ENCODE results near the gene ORAI2. TPM values are rescaled to one million over a fixed set of nuclear protein-coding genes. Genes with fewer than 3 reads are reported as not detected.

The ORAI2 gene
- total and polyA plus RNA-seq, 2 donors (not counting 3 experiments of a cell fraction or from before 2014, with no cell fraction given) = 84.1 to 99.1 TPM

GRCh38 chr7:102449136-102449535 is 15.8 kb downstream of the ORAI2 start:
- DNase-seq (ENCODE audit: low read depth, low spot score) = no peak
- TF ChIP-seq POLR2AphosphoS5 (IDR thresholded peaks at IDR 0.05; ENCODE audit: insufficient read depth, low read depth, low read length) = no peak
- H3K4me1 ChIP-seq (ENCODE audit: control insufficient read depth, extremely low read depth, insufficient read depth, low read length) = no peaks in the 10 kb centered on the region
- H3K4me2 ChIP-seq (ENCODE audit: insufficient read depth, low read length) = no peak overlapping the region
- FAIRE-seq = no peak
- H3K27ac ChIP-seq (ENCODE audit: insufficient read depth, low read depth, low read length) = no peak overlapping the region
- dilution Hi-C loops (cut with MboI; ENCODE audit: extremely low pct_ligation_motif_present, low sequenced_read_pairs) (no loop called here), intact Hi-C loops (cut with micrococcal nuclease) (no loop called here)
- no peaks in the 10 kb centered on the region for H3K79me2 ChIP-seq (ENCODE audit: control insufficient read depth, insufficient read depth, low read length)
- H2AFZ ChIP-seq (ENCODE audit: low read depth, low read length) = no peak overlapping the region
- no peaks in the 10 kb centered on the region for H3K9me3 ChIP-seq (replicated peaks; ENCODE audit: control insufficient read depth, insufficient read depth, low read length)
- H3K9me1 ChIP-seq (replicated peaks; ENCODE audit: control insufficient read depth, extremely low read depth, insufficient read depth, low read length) = no peaks in the 10 kb centered on the region
- CTCF ChIA-PET = interaction anchor here (1.3 to 1.8 kb wide), 2 partner anchors 36 to 45 kb away, joined by 4 to 12 read pairs; no protein-coding TSS in a partner anchor
- BruUV-seq (replicated peaks) = no TSS peak
- H3K27me3 ChIP-seq (ENCODE audit: control insufficient read depth in 2 of 2, insufficient read depth in 2 of 2, low read length in 2 of 2) = no peaks in the 10 kb centered on the region
- H3K36me3 ChIP-seq (ENCODE audit: control insufficient read depth in 2 of 2, extremely low read depth in 1 of 2, insufficient read depth in 2 of 2, low read length in 2 of 2) = peaks cover 0 to 27% of the 10 kb centered on the region in 2 experiments
- POLR2A ChIA-PET = no interaction called here
- H3K9ac ChIP-seq (replicated peaks; ENCODE audit: extremely low read depth, insufficient read depth, low read length) = no peak overlapping the region
- no peaks in the 10 kb centered on the region for H4K20me1 ChIP-seq (replicated peaks; ENCODE audit: control insufficient read depth, extremely low read depth, insufficient read depth, low read length)
- no peak overlapping the region for H3K4me3 ChIP-seq (replicated peaks in 1 of 3; ENCODE audit: insufficient read depth in 1 of 3, low read depth in 1 of 3, low read length in 3 of 3)

- Histone ChIP-seq H3K9ac (replicated peaks; ENCODE audit: extremely low read depth, insufficient read depth, low read length) (no peak overlapping the region), H3K27ac (ENCODE audit: insufficient read depth, low read depth, low read length) (no peak overlapping the region), H3K9me3 (replicated peaks; ENCODE audit: control insufficient read depth, insufficient read depth, low read length) (no peaks in the 10 kb centered on the region), H3K36me3 (ENCODE audit: control insufficient read depth in 2 of 2, extremely low read depth in 1 of 2, insufficient read depth in 2 of 2, low read length in 2 of 2) (peaks cover 0 to 24% of the 10 kb centered on the region in 2 experiments), H3K4me3 (replicated peaks in 1 of 3; ENCODE audit: insufficient read depth in 1 of 3, low read depth in 1 of 3, low read length in 3 of 3) (no peak overlapping the region), H2AFZ (ENCODE audit: low read depth, low read length) (no peak overlapping the region), H3K4me2 (ENCODE audit: insufficient read depth, low read length) (no peak overlapping the region), H3K27me3 (ENCODE audit: control insufficient read depth in 2 of 2, insufficient read depth in 2 of 2, low read length in 2 of 2) (no peaks in the 10 kb centered on the region), H3K9me1 (replicated peaks; ENCODE audit: control insufficient read depth, extremely low read depth, insufficient read depth, low read length) (no peaks in the 10 kb centered on the region), H3K4me1 (ENCODE audit: control insufficient read depth, extremely low read depth, insufficient read depth, low read length) (no peaks in the 10 kb centered on the region), H3K79me2 (ENCODE audit: control insufficient read depth, insufficient read depth, low read length) (no peaks in the 10 kb centered on the region), H4K20me1 (replicated peaks; ENCODE audit: control insufficient read depth, extremely low read depth, insufficient read depth, low read length) (no peaks in the 10 kb centered on the region)
- CTCF ChIA-PET = interaction anchor here (1.0 to 1.8 kb wide), 4 partner anchors 35 to 171 kb away, joined by 5 to 12 read pairs (median 6); no protein-coding TSS in a partner anchor
- POLR2A ChIA-PET = interaction anchor here (1.0 kb wide), 1 partner anchor 10 kb away, joined by 3 read pairs; no protein-coding TSS in a partner anchor
- no TSS peak for BruUV-seq (replicated peaks)
- FAIRE-seq (no peak), DNase-seq (ENCODE audit: low read depth, low spot score) (no peak)
- no peak for TF ChIP-seq JUN (IDR thresholded peaks at IDR 0.05; ENCODE audit: borderline replicate concordance, insufficient read depth, insufficient read length, low read depth)
- peak in 1 of 2 donors; percentile 22 for TF ChIP-seq CTCF (IDR thresholded peaks at IDR 0.05; ENCODE audit: extremely low read depth in 1 of 2, insufficient read depth in 1 of 2, low read depth in 1 of 2, low read length in 2 of 2)
- dilution Hi-C loops (cut with MboI; ENCODE audit: extremely low pct_ligation_motif_present, low sequenced_read_pairs) (no loop called here), intact Hi-C loops (cut with micrococcal nuclease) (loop anchor here (2.0 kb wide), 1 partner anchor 45 kb away; no protein-coding TSS in a partner anchor)
Measured at GRCh38 chr7:102450242-102450641, 16.9 kb downstream of the ORAI2 start.

Measured in endothelial cell of umbilical vein (primary cell).